TTC549 (cell line): ENCODE data around the gene OR52K1.
"Not testable (repeated sequence)": the region's sequence is repeated elsewhere in the genome, so short reads cannot be mapped to it uniquely, and the experiment has no call there.

Source experiments
- FAIRE-seq: peaks from 2 replicates; lab custom pipeline; 2012; peaks lifted over from hg19 to GRCh38; lab: Jason Lieb, UNC

Gene OR52K1

GRCh38 chr11:4491878-4492606 lies 9.6 kb downstream of the OR52K1 start:
- FAIRE-seq: no peak

GRCh38 chr11:4493480-4493818 lies 11.0 kb downstream of the OR52K1 start:
- no peak for FAIRE-seq

- no peak for FAIRE-seq
Observed at GRCh38 chr11:4495487-4495886, 13.0 kb downstream of the OR52K1 start.

GRCh38 chr11:4495986-4496385 lies 13.5 kb downstream of the OR52K1 start:
- FAIRE-seq: no peak

- no peak for FAIRE-seq
Observed at GRCh38 chr11:4496557-4497248, 14.3 kb downstream of the OR52K1 start.

- no peak for FAIRE-seq
Observed at GRCh38 chr11:4508886-4509285, 26.4 kb downstream of the OR52K1 start.

GRCh38 chr11:4511282-4512245 lies 29.1 kb downstream of the OR52K1 start:
- no peak for FAIRE-seq

GRCh38 chr11:4514196-4514595 lies 31.8 kb downstream of the OR52K1 start:
- no peak for FAIRE-seq

- no peak for FAIRE-seq
Observed at GRCh38 chr11:4522339-4522738, 39.9 kb downstream of the OR52K1 start.

GRCh38 chr11:4522752-4523151 lies 40.3 kb downstream of the OR52K1 start:
- no peak for FAIRE-seq

GRCh38 chr11:4523666-4524065 lies 41.2 kb downstream of the OR52K1 start:
- FAIRE-seq: no peak

- no peak for FAIRE-seq
Observed at GRCh38 chr11:4527926-4528325, 45.5 kb downstream of the OR52K1 start.

- not testable (repeated sequence) for FAIRE-seq
Observed at GRCh38 chr11:4531686-4532085, 49.2 kb downstream of the OR52K1 start.

GRCh38 chr11:4539603-4540219 lies 57.3 kb downstream of the OR52K1 start:
- no peak for FAIRE-seq

GRCh38 chr11:4541071-4541470 lies 58.6 kb downstream of the OR52K1 start:
- no peak for FAIRE-seq
